Uterus (tissue), 4 donors: Measurements from ENCODE around the gene SHROOM3. TPM values are rescaled to one million over a fixed set of nuclear protein-coding genes. Genes with fewer than 3 reads are reported as not detected.
"Not testable (repeated sequence)": the region's sequence is repeated elsewhere in the genome, so short reads cannot be mapped to it uniquely, and the experiment has no call there.

Source experiments
- DNase-seq, 2 donors: peaks; one replicate each; pipeline ENCODE4 v3.0.0-alpha.2; 2019 to 2020
- H3K27ac ChIP-seq, 2 donors: fragments of 200-600 bp; sonication (generic); 1 replicate in 1 of 2; 2 replicates in 1 of 2; pipeline ENCODE4 v1.5.1; 2016 to 2018
- H3K27me3 ChIP-seq, 2 donors: fragments of 200-600 bp; sonication (generic); one replicate each; pipeline ENCODE4 v1.5.1; 2018 to 2019; ENCODE audit warnings: control low read depth in 1 of 2
- H3K36me3 ChIP-seq, 2 donors: fragments of 200-600 bp; sonication (generic); one replicate each; pipeline ENCODE4 v1.5.1; 2019; ENCODE audit warnings: control low read depth in 1 of 2
- H3K4me1 ChIP-seq, 2 donors: fragments of 200-600 bp; sonication (generic); one replicate each; pipeline ENCODE4 v1.5.1; 2018 to 2019; ENCODE audit warnings: control low read depth in 1 of 2
- H3K4me3 ChIP-seq, 2 donors: fragments of 200-600 bp; sonication (generic); 1 replicate in 1 of 2; 2 replicates in 1 of 2; pipeline ENCODE4 v1.5.1; 2018 to 2019; ENCODE audit warnings: mild to moderate bottlenecking in 1 of 2
- H3K9me3 ChIP-seq, 2 donors: fragments of 200-600 bp; sonication (generic); one replicate each; pipeline ENCODE4 v1.5.1; 2019; ENCODE audit warnings: control low read depth in 1 of 2
- POLR2A ChIP-seq, 2 donors: fragments of 450-650 bp; IDR thresholded peaks; one replicate each; pipeline ENCODE4 v1.6.1; 2016; ENCODE audit warnings: antibody characterized with exemption in 2 of 2, mild to moderate bottlenecking in 1 of 2, moderate library complexity in 1 of 2
- intact Hi-C: fragments of 100-400 bp; cut with DNase I; formaldehyde crosslinking; loops from one replicate; pipeline ENCODE4 v1.15.1; 2023; ENCODE audit warnings: low total_unique reads
- total RNA-seq, 4 donors: library from RNA; depleted of rRNA in 3 of 4; stranded (reverse); fragments of >200 nt in 3 of 4; gene quantifications; one replicate each; pipeline versions ENCODE4 v1.1.0 to v1.2.4, GENCODE V29; 2014 to 2023
- TF ChIP-seq, protein P1 (sequence below), 4 experiments: fragments of 200-600 bp in 2 of 4; fragments of 450-650 bp in 2 of 4; sonication (generic) in 2 of 4; IDR thresholded peaks; one replicate each; pipeline ENCODE4 v1.5.1; 2016 to 2019; ENCODE audit warnings: antibody characterized with exemption in 4 of 4, mild to moderate bottlenecking in 2 of 4, moderate library complexity in 1 of 4
- donor health status: DM: yes; HTN: yes; CAD: no.

The SHROOM3 gene
- total RNA-seq, 4 donors from 2014 or later, result 1.5 to 24.1 (median 3.4) TPM

DNA sequence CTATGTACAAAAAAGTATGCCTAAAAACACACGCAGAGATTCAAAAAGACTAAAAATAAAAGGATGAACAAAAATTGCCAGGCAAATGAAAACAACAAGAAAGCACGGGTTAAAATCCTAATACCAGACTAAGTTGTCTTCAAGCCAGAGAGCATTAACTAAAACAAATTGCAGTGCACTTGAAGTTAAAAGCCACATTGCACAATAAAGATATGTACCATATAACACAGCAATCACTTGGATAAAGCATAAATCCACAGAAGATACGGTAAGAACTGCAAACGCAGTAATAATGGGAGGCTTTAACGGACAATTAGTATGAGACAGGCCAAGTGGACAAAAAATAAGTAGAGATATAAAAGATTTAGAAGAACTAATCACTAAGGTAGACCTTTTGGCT is 28.9 kb upstream of the SHROOM3 start:
- H3K4me3 ChIP-seq, result no peak overlapping the region
- DNase-seq, result no peak
- H3K27ac ChIP-seq, result no peak overlapping the region
- H3K27me3 ChIP-seq, result no peaks in the 10 kb centered on the region
- TF ChIP-seq, protein P1, sequence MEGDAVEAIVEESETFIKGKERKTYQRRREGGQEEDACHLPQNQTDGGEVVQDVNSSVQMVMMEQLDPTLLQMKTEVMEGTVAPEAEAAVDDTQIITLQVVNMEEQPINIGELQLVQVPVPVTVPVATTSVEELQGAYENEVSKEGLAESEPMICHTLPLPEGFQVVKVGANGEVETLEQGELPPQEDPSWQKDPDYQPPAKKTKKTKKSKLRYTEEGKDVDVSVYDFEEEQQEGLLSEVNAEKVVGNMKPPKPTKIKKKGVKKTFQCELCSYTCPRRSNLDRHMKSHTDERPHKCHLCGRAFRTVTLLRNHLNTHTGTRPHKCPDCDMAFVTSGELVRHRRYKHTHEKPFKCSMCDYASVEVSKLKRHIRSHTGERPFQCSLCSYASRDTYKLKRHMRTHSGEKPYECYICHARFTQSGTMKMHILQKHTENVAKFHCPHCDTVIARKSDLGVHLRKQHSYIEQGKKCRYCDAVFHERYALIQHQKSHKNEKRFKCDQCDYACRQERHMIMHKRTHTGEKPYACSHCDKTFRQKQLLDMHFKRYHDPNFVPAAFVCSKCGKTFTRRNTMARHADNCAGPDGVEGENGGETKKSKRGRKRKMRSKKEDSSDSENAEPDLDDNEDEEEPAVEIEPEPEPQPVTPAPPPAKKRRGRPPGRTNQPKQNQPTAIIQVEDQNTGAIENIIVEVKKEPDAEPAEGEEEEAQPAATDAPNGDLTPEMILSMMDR (IDR thresholded peaks at IDR 0.05), result no peak
- no peak for TF ChIP-seq POLR2A (IDR thresholded peaks at IDR 0.05)
- H3K4me1 ChIP-seq, result no peaks in the 10 kb centered on the region
- H3K9me3 ChIP-seq, result no peaks in the 10 kb centered on the region
- intact Hi-C loops, result no loop called here
- H3K36me3 ChIP-seq, result no peaks in the 10 kb centered on the region

DNA sequence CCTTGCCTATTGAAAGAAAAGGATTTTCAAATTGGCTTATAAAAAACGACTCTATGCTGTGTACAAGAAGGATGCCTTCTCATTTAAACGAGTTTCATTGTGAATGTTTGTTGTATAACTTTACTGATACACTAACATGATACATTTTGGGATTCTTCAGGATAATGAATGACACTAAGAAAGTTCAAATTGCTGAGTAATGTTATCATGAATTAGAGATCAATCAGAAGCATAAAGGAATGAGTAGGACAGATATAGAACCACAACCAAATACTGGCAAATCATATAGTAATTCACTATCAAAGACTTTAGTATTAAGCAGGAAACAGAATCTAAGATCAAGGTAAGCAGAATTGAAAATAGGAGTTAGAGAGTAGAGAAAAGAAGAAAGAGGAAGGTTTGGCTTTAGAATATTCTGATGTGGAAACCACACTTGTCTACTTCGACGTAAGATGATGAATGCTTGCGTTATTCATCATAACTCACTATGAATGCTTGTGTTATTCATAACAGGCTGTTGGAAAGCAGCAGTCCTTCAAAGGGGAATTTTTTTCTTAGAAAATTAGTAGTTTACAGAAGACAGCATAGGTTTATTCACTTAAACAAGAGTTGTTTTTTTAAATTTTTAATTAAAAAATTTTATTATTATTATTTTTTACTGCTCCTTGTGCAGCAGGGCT is 27.4 kb upstream of the SHROOM3 start:
- DNase-seq, result no peak
- Histone ChIP-seq H3K27me3 (no peaks in the 10 kb centered on the region), H3K27ac (no peak overlapping the region), H3K36me3 (no peaks in the 10 kb centered on the region), H3K4me1 (no peaks in the 10 kb centered on the region), H3K4me3 (no peak overlapping the region), H3K9me3 (no peaks in the 10 kb centered on the region)
- intact Hi-C loops, result no loop called here
- TF ChIP-seq POLR2A (IDR thresholded peaks at IDR 0.05), result no peak
- TF ChIP-seq, protein P1 (IDR thresholded peaks at IDR 0.05), result no peak

DNA sequence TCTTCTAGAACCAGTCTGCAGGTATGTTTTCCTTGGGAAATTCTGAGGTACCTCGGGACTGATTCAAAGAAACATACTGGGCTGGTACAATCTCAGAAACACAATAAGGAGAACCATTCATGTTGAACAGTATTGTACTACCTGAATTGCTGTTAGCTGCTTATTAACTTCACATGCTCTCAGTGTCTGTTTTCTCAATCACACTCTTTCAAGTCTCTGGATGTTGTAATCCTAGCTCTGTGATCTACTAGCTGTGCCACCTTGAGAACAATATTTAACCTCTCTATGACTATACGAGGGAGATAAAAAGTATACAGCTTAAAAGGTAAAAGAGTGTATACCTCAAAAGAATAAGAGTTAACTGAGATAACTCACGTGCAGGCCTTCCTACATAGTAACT is 24.4 kb upstream of the SHROOM3 start:
- TF ChIP-seq, protein P1 (IDR thresholded peaks at IDR 0.05), result no peak
- TF ChIP-seq POLR2A (IDR thresholded peaks at IDR 0.05), result no peak
- intact Hi-C loops, result no loop called here
- no peaks in the 10 kb centered on the region for H3K36me3 ChIP-seq

DNA sequence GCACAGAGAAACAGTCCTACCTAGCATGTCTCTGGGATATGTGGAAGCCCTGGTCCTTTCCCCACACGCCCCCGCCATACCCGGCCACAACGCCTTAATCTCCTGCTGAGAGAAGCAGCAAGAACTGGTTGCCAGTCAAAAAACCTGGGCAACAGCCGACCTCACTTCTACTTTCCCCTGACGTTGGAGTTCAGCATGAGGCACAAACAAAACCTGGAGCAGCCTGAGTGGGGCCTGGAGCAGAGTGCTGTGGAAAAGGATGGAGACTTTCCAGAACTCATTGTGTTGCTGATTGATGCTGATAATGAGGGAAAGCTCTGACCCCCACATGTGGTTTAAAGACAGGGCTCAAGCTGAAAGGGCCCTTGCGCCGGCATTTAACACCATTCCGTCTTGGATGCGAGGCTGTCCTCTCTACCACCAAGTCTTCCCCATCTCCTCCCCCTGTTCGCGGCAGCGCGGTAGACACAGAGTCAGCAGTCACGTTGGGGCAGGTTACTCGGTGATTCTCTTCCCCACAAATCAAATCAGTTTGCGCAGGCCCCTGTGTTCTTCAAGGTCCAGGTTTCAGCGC is 14.8 kb upstream of the SHROOM3 start:
- no peaks in the 10 kb centered on the region for H3K4me1 ChIP-seq
- no peak for DNase-seq
- no peaks in the 10 kb centered on the region for H3K36me3 ChIP-seq
- H3K9me3 ChIP-seq, result no peaks in the 10 kb centered on the region
- H3K27me3 ChIP-seq, result no peaks in the 10 kb centered on the region
- H3K27ac ChIP-seq, result no peak overlapping the region
- H3K4me3 ChIP-seq, result peak overlapping the region in 1 of 2 donors; percentile 47
- intact Hi-C loops, result no loop called here
- TF ChIP-seq, protein P1 (IDR thresholded peaks at IDR 0.05), result no peak
- TF ChIP-seq POLR2A (IDR thresholded peaks at IDR 0.05), result no peak

More for the DNA sequence above, 24.4 kb upstream of the SHROOM3 start:
- H3K27me3 ChIP-seq, result no peaks in the 10 kb centered on the region
- DNase-seq, result no peak
- no peaks in the 10 kb centered on the region for H3K9me3 ChIP-seq
- no peak overlapping the region for H3K4me3 ChIP-seq
- H3K4me1 ChIP-seq, result no peaks in the 10 kb centered on the region
- no peak overlapping the region for H3K27ac ChIP-seq

DNA sequence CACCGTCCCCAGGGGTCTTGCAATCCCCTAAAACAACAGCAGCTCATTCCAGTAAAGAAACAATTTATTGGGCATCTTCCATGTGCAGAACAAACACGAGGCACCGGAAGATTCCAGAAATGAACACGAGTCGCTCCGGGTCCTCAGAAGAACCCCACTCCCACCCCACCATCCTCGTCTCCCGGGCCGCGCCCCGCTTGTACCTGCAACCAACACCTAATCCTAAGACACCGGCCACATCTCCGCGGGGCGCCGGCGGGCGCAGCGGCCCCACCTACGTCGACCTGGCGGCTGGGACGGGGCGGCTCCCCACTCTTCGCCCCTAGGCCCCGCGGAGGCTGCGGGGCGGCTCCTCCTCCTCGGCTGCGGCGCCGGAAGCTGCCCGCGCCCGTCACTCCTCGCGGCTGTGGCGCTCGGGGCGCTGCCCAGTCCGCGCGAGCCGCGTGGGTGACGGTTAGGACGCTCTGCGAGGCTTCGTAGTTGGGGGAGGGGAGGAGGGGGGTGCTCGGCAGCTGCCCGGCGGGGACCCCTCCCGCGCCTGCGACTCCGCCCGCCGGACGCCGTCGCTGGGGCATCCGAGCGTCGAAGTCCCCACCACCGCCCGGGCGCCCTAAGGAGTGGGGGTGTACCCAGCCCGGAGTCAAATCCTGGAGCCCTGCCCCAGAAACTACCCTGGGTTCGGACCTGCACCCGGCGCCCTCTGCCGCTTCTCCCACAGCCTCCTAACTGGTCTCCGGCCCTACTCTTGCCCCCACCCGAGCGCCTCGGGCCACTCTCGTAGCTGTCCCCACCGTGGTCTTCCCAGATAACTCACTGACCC is 14.1 kb upstream of the SHROOM3 start, which contains the start of gene CCDC158:
Gene CCDC158 (minus strand): TSS at position 380 of the 820 bp plus-strand sequence. CDS start 17,934 bp downstream, outside the sequence.
- Histone ChIP-seq H3K36me3 (no peaks in the 10 kb centered on the region), H3K4me3 (peak within 1 kb of the TSS; percentile 15 to 47), H3K27me3 (no peaks in the 10 kb centered on the region), H3K27ac (no peak within 1 kb of the TSS), H3K9me3 (no peaks in the 10 kb centered on the region), H3K4me1 (no peaks in the 10 kb centered on the region)
- peak in 1 of 2 donors; percentile 27 for DNase-seq
- TF ChIP-seq POLR2A (IDR thresholded peaks at IDR 0.05), result no peak
- TF ChIP-seq, protein P1 (IDR thresholded peaks at IDR 0.05), result no peak
- intact Hi-C loops, result no loop called here

DNA sequence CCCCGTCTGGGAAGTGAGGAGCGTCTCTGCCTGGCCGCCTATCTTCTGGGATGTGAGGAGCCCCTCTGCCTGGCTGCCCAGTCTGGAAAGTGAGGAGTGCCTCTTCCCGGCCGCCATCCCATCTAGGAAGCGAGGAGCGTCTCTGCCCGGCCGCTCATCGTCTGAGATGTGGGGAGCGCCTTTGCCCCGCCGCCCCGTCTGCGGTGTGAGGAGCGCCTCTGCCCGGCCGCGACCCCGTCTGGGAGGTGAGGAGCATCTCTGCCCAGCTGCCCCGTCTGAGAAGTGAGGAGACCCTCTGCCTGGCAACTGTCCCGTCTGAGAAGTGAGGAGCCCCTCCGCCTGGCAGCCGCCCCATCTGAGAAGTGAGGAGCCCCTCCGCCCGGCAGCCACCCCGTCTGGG is 11.9 kb upstream of the SHROOM3 start:
- H3K9me3 ChIP-seq, H3K27me3 ChIP-seq, H3K27ac ChIP-seq, H3K4me1 ChIP-seq, H3K36me3 ChIP-seq, H3K4me3 ChIP-seq, intact Hi-C loops, DNase-seq: not testable (repeated sequence)
